HG03378 (cell line): ENCODE data around the gene C2orf80.
"Not testable (repeated sequence)": the region's sequence is repeated elsewhere in the genome, so short reads cannot be mapped to it uniquely, and the experiment has no call there.

Experiments used
- ATAC-seq: cut with Tn5 transposase; IDR thresholded peaks from one replicate; pipeline ENCODE4 v1.9.1; 2021; ENCODE audit warnings: mild to moderate bottlenecking, moderate library complexity; ENCODE audit not compliant: unreplicated experiment

The C2orf80 gene

DNA sequence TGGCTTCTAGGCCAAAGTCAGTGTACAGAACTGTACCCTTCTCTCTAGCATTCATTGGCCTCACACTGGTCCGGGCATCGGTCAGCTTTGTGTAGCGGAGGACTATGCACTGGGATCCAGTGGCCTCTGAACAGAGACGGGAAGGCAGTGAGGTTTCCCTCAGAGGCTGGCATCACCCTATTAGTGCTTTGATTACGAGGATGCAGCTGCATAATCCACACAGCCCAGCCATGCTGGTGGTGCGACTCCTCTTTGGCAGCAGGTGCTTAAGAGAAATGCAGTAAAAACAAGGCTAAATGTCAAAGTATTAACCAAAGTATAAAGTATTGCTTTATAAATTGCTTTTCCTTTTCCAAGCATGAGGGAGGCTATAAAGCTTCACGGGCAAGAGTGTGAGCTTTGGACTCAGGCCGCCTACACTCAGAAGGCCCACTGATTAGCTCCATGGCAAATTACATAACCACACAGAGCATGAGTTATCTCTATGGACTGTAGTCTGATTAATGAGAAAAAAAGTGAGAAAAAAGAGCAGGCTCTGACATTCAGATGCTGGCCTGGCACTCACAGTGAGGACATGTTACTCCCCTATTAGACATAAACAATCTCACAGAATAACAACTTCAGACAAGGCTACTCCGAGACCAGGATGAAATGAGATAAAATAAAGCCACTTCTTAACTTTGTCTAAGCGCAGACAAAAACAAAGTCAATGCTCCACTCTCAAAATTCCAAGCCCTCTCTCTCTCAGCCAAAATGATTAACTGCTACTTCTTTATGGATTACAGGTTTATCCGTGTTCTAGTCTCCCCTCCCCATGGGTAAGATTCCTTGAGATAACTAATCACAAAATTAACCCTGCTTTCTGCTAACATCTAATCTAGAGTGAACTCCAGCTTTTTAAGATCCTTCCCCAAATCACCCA, 53.8 kb downstream of the C2orf80 start:
- ATAC-seq = no peak

DNA sequence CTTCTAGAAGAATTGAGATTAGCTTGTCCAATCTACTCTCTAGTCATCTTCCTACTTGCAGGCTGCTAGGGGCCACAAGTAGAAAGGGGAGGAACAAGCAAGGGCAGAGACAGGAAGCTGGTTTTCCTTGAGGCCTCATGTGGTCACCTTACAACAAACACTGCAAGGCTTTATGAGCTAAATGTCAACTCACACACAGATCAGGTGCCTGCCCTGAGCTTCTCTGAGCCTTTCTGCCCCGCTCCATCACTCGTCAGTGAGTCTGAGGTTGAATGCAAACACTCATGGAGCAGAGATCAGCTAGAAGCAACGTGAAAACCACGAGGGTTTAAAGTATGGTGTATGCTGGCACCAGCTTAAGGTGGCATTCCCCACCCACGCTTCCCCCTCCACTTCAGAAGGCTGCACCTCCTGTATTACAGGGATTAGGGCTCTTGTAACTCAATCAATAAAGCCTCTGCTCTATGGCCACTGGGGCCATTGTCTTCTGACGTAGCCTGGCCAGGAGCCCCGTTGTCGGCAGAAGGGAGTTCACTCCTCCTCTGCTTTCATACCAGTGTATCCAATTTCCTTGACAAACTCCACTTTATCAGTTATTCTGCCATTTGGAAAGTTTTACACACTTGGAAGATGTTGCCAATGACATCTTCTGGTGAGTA, 54.8 kb downstream of the C2orf80 start:
- peak; percentile 88 for ATAC-seq

DNA sequence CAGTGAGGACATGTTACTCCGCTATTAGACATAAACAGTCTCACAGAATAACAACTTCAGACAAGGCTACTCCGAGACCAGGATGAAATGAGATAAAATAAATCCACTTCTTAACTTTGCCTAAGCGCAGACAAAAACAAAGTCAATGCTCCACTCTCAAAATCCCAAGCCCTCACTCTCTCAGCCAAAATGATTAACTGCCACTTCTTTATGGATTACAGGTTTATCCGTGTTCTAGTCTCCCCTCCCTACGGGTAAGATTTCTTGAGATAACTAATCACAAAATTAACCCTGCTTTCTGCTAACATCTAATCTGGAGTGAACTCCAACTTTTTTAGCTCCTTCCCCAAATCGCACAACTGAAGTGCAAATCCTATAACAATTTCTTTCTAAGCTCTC, 59.1 kb downstream of the C2orf80 start:
- no peak for ATAC-seq

DNA sequence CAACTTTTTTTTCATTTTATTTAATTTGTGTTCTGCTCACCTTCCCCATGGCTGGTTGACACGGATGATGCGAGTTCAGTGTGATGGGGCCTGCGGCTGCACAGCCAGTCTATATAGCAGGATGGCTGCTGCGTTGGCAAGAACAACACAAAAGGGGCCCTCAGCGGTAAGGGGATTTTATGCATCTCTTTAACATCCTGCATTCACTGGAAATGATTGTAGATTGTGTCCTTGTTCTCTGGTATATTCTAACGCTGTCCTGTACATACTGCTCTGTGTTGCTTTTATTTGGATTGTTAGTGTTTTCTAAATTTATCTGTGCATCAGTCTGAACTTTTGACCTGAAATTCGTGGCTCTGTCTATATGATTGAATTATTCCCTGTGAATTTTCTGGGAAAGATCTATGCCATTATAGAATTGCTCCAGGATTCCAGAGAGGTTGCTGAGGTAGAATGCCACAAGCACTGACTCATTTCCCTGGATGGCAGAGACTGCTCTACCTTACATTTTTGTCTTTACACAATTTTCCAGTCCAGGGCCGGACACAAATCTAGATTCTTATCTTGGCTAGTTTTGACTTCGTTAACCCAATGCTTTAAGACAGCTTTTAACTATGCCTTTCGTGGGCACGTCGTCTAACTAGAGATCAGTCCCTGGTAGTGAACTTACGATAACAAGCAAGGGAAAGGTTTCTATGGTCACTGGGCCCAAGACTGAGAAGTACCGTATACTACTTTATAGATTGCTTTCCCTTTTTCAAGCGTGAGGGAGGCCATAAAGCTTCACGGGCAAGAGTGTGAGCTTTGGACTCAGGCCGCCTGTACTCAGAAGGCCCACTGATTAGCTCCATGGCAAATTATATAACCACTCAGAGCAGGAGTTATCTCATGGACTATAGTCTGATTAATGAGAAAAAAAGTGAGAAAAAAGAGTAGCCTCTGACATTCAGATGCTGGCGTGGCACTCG, 59.8 kb downstream of the C2orf80 start, which contains the start of gene CRYGC:
Gene CRYGC, minus strand, starts transcription at position 85 of the 968 bp plus-strand sequence. Its CDS starts 36 bp downstream, at position 49.
- no peak for ATAC-seq

DNA sequence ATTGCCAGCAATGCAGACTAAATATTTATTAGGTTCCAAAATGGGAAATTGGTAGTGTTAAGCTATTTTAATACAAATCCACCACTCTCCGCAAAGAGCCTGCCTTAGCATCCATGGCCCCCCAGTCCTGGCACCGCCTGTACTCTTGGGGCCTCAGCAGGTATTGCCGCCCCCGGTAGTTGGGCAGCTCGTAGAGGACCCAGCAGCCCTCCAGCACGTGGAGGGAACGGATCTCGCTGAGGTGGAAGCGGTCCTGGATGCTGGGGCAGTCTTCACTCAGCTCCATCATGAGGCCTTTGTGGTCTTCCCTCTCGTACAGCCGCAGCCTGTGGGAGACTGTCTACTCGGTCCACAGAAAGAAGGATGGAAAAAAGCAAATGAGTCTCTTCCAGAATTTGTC, 61.7 kb downstream of the C2orf80 start:
- no peak for ATAC-seq

DNA sequence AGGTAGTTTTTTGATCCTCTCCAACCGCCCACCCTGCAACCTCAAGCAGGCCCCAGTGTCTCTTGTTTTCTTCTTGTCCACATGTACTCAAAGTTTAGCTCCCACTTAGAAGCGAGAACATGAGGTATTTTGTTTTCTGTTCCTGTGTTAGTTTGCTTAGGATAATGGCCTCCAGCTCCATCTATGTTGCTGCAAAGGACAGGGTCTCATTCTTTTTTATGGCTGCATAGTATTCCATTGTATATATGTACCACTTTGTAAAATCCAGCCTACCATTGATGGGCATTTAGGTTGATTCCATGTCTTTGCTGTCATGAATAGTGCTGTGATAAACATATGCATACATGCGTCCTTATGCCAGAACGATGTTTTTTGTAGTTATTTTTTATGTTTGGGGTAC, 62.7 kb downstream of the C2orf80 start:
- ATAC-seq = no peak

DNA sequence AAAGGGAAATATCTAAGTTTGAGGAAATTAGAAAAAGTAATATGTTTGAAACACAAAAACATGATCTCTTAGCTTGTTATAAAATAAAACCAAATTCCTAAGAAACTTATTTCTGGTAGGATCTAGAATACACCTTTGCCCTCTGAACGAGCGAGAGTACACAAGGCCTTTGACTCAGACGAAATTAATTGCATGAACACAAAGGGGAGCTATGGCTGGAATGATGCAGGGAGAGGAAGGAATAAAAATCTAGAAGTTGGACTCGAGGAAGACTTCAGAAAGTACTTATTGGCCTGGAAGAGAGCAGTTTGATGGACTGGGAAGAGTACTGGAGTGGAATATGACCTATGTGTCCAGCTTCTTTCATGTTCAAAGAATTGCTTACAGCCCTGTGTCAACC, 64.6 kb downstream of the C2orf80 start:
- ATAC-seq = no peak

DNA sequence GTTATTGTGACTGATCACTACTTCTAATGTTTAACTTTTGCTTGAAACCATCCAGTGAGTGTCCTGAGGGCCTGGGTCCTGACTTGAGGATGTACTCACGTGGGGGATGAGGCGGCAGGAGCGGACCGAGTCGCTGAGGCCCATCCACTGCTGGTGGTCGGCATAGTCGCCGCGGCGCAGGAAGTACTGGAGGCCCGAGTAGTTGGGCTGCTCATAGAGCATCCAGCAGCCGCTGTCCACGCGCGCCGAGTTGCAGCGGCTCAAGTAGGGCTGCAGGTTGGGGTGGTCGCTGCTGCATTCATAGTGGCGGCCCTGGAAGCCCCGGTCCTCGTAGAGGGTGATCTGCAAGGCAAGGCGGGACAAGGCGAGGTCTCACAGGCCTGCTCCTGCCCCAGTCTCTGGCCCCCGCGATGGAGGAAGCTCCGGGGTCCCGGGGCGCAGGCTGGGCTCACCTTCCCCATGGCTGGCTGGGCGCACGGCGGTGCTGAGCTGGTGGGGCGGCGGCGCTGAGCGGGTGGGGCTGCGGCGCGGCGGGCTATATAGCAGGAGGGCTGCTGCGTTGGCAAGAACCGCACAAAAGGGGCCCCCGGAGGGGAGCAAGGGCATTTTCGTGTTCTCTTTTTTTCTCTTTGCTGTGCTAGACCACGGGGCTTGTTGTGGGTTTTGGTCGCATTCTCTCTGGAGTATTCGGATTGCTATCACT, 65.7 kb downstream of the C2orf80 start, which contains the start of gene CRYGD:
Gene CRYGD, minus strand, starts transcription at position 512 of the 703 bp plus-strand sequence. Its CDS starts 51 bp downstream, at position 461.
- not testable (repeated sequence) for ATAC-seq

DNA sequence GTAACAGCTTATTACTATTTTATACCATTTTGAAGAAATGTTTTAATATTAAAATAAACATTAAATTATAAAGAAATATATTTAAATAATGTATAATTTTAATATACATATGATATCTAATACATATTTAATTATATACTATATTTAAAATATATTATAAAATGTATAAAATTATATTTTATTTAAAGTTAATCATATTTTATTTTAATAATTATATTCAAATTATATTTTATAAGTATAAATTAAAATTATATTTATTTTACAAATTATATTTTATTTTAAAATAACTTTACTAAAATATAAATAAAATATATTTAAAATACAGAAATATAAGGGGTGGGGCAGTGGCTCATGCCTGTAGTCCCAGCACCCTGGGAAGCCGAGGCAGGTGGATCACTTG, 67.6 kb downstream of the C2orf80 start:
- no peak for ATAC-seq

DNA sequence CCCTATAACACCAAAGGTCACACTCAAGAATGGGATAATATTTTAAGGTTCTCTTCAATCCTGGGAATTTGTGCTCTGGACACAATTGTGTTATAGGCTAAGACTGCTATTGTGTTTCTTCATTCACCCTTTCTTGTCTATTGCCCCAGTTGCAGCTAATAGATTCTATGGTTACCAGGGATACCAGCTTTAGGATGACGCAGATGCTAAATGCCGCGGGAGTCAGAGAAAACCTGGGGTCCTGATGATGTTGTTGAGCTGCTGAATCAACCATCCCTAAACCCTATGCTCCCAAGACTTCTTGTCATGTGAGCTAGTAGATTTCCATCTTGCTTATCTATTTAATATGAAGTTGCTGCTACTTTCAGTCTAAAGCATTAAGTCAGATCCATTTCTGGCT, 70.9 kb downstream of the C2orf80 start:
- ATAC-seq = no peak

DNA sequence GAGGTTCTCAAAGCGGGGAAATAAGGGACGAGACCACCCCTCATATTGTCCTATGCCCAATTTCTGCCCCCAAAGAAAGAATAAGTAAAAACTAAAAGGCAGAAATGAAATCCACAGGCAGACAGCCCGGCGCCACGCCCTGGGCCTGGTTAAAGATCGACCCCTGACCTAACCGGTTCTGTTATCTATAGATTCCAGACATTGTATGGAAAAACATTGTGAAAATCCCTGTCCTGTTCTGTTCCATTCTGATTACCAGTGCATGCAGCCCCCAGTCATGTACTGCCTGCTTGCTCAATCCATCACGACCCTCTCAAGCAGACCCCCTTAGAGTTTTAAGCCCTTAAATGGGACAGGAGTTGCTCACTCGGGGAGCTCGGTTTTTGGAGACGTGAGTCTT, 72.4 kb downstream of the C2orf80 start:
- ATAC-seq = not testable (repeated sequence)
